Stimulated activated CD8-positive, alpha-beta memory T cell treated with anti-CD3 and anti-CD28 coated beads, Interleukin-12 subunit alpha, Interleukin-12 subunit beta, amount 100 ng/mL, for 1 hour (primary cell): Measurements from ENCODE around the gene TBC1D22A.

Source experiments
- DNase-seq: peaks from one replicate; pipeline ENCODE4 v3.0.0-alpha.2; 2020; ENCODE audit warnings: low read depth

TBC1D22A gene

DNA sequence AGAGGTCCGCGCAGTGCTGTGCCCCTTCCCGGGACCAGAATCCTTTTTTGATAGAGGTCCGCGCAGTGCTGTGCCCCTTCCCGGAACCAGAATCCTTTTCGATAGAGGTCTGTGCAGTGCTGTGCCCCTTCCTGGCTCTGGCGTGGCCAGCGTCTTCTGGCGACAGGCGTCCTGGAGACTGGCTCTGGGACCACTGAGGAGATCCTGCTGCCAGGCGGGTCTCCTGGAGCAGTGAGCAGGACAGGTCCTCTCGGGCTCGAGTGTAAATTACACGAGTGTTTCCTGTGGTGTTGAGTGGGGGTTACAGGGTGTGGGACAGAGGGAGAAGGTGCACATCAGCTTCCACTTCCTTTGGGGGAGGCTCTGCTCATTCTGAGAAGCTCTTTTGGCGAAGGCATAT lies 98.1 kb downstream of the TBC1D22A start:
- DNase-seq: no peak

DNA sequence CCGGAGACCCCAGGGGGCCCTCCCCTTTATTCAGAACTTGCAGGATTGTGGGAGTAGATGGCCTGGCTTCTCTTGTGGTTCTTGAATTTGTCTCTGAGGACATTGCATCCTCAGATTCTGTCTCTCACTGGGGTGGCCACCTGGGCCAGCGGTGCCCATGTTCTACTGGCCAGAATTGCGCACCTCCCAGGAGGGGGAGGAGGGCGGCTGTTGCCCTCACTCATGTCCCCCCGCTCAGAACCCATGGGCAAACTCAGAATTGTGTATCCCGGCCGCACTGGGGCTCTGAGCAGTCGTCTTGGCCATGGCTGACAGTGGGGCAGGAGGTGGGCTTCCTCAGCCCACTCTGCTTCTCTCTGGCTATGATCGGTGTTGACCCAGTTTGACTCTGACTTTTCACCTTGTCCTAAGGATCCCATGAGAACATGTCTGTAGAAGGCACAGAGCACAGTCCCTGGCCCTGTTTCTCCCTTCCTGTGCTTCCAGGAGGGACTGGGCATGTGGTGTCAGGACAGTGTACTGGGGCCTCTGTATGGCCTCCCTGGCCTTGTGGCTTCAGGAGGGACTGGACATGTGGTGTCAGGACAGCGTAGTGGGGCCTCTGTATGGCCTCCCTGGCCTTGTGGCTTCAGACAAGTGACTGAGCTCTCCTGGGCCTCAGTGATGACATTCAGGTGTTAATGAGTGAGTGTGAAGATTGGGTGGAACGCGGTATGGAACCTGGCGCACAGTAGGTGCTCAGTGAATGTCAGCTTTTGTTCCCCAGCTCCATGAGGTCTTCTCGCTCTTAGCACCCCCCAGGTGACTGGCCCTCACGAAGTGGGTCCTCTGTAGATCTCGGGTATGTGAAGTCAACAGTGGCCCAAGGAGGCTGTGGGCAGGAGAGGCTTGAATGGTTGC lies 99.3 kb downstream of the TBC1D22A start:
- no peak for DNase-seq

DNA sequence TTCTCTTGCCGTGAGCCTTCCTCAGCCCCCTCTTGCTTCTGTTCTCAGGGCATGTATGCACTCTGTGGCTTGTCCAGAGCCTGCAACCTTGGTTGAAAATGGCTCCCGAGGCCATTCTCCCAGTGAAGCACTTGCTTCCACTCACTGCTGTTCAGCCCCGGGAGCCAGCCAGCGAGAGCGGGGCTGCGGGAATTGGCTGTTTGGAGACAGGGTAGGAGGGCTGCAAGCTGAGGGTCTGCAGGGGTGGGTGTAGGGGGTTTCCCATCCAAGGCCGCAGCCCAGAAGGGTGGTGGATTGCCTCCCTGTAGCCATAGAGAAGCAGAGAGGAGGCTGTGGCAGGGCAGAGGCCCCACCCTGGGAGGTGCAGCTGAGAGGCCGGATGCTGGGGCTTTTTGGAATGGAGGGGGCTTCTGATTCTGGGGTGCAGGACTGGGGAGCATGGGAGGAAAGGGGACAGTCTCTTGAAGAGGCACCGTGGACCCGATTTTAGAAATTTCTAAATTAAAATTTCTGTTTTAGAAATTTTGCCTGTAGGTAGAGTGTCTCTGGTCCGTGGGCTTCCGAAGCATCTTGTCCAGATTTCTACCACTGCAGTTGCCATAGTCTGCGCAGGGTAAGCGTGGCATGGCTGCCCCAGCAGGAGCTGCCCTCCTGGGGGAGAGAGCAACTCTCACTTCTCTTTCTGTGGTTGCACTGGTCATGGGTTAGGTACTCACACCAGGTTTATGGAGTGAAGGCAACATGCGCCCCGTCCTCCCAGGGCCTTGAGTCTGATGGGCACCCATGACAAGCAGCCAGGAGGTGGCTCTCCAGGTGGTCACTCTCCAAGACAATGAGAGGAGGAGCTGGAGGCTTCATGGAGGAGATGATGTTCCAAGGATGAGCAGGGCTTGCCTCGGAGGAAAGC lies 100.2 kb downstream of the TBC1D22A start:
- DNase-seq: no peak

DNA sequence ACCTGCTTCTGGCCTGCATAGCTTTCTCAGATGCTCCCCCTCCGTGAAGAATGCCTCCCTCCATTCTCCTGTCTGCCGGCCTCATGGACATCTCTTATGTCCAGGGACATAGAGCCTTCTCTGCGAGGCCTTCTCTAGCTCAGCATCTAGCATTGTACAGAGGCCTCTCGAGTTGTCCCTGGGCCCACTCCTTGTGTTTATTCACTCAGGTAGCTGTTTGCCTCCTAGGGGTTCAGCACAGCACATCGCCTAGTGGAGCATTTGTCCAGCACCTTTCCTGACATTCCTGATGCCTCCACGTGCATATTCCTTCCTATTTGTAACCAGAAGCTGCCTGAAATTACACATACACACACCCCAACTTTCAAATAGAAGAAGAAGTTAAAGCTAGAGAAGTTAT lies 101.3 kb downstream of the TBC1D22A start:
- no peak for DNase-seq

DNA sequence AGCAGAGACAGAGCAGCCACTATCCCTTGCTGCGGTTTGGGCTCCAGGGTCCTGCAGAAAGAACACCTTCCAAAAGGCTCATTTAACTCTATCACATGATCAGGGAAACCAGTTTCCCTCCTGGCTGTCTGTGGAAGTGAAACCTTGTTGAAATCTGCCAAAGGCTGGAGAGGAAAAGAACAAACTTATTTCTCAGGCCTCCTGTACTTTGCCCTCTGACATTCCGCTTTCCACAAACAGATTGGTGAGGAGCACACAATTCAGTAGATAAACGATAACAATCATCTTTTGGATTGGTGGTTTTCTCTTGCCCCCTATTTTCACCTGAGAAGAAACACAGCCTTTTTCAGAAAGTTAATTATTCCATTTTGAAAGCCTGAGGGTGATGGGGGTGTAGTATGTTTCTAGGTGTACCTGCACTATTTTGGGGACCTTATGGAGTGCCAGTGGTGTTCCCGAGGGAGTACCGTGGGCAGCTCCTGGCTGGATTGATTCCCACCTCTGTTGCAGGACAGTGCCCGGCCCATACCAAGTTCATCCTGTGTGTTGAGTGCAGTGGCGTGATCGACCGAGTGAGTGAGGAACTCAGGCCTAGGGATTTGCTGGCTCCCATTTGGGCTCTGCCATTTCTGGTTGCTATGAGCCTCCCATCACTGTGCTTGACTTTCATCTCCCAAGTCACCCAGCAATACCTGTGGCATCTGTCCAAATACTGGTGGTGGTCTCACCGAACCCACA lies 102.0 kb downstream of the TBC1D22A start:
- DNase-seq: no peak

DNA sequence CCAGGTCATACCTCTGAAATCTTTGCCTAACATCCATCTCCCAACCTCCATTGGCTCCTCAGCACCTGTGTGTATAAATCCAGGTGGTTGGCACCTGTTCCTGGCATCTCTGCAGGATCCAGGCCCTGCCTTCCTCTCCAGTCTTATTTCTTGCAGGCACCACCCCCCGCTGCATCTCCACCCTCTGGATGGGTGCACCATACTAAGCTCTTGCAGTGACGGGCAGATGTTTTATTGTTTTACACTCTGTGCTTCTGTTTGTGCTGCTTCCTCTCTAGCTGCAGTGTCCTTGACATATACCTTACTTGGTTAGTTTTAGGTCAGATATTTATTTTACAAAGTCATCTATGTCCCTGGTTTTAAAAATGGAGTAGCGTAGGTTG lies 102.6 kb downstream of the TBC1D22A start:
- DNase-seq: no peak

DNA sequence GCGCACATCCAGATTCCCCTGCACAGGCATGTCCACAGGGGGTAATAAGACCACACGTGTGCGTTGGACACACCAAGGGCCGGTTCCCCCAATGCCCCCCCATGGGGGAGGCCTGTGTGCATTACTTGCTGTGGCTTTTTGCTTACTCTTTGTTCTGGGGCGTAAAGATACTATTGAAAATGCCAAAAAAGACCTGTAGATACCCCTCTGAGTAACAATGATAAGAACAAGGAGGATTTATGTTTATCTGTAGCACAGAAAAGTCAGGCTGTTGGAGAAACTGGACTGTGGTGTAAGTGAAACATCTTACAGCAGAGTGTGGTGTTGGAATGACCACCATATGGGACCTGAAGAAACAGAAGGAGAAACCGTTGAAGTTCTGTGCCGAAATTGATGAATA lies 103.2 kb downstream of the TBC1D22A start:
- DNase-seq: no peak

DNA sequence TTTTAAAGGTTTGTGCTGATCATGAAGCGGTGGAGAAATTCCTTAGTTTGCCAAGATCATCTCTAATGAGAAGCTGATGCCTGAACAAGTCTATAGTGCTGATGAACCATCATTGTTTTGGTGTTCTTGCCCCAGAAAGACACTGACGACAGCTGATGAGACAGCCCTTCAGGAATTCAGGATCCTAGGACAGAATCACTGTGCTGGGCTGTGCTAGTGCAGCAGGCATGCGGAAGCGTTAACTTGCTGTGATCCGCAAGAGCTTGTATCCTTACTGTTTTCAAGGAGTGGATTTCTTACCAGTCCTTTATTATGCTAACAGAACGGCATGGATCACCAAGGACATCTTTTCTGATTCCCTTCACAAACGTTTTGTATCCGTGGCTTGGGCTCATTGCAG lies 104.1 kb downstream of the TBC1D22A start:
- no peak for DNase-seq

DNA sequence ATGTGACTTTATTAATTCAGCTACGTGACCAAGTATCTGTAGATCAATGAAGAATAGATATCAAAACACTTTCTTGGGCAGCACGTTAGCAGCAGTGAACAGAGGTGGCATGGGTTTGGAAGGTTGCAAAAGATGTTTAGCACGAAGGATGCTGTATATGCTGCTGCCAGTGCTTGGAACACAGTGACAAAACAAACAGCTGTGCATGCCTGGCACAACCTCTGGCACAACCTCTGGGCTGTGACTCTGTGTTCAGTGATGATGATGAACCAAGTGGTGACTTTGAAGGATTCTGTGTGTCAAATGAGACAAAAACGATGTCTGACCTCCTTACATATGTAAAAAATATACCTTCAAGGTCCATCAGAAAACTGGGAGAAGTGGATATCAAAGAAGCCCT lies 104.7 kb downstream of the TBC1D22A start:
- no peak for DNase-seq

DNA sequence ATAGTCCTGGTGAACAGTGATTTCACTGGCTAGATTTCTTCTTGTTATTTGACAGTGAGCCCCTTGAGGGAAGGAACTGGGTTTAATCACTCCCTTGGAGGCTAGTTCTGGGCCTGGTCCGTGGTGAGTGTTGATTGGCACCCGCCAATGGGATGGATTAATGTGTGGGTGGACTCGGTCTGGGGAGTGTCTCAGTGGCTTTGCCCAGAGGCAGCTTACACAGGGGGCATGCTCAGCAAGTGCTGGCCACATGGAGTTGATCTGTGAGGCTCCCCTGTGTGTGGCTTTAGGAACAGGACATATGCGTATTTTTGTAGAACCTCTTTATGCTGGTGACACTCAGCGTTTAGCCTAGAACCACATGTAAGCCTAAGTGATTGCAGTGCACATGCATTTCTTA lies 106.9 kb downstream of the TBC1D22A start:
- DNase-seq: no peak

DNA sequence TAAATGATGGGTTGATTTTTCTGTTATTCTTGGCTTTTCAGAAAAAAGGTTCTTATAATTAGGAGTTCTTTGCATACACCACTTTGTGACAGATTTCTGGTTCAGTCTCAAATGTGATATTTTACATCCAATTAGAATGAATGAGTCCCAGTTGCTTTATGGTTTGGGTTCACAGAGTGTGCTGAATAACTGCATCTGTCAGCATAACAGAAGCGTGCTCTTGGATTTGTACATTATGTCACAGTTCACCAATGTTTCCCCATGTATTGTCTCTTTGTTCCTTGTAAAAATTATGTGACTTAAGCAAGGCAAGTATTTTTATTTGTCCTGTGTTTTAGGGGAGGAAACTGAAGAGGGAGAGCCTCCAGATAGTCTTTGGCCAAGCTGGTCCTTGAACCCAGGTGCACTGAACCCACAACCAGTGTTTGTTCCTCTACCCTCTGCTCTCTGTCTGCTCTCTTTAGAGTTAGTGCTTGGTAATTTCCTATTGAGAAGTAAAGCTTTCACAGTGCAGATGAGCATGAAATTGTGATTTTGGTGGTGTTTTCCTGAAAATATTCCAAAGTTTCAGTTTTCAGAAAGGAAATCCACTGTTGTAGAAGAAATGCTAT lies 107.5 kb downstream of the TBC1D22A start:
- DNase-seq: no peak

DNA sequence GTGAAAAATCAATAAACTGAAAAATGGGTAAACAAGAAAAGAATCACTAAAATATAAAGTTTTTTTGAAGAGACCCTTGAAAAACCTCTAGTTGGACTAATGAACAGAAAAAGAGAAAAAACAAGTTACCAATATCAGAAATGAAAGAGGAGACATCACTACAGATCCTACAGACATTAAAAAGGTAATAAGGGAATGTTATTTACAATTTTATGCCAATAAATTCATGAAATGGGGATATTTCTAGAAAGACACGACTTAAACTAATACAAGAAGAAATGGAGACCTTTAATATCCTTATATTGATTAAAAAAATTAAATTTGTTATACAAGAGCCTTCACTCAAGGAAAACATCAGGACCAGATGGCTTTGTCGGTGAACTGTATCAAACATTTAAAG lies 109.4 kb downstream of the TBC1D22A start:
- no peak for DNase-seq

DNA sequence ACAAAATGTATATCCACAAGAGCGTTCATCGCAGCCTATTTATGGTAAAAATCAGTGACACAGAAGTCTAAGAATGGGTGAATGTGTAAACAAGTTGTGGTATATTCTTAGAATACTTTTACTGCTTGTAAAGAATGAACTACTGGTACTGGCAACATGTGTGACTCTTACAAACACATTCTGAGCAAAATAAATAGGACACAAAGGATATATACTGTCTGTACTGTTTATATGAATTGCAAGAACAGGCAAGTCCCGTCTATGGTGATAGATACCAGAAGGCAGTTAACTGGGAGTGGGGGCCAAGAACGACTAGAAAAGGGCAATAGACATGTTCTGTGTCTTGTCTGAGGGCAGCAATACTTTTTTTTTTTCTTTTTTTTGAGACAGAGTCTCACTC lies 112.6 kb downstream of the TBC1D22A start:
- DNase-seq: no peak

DNA sequence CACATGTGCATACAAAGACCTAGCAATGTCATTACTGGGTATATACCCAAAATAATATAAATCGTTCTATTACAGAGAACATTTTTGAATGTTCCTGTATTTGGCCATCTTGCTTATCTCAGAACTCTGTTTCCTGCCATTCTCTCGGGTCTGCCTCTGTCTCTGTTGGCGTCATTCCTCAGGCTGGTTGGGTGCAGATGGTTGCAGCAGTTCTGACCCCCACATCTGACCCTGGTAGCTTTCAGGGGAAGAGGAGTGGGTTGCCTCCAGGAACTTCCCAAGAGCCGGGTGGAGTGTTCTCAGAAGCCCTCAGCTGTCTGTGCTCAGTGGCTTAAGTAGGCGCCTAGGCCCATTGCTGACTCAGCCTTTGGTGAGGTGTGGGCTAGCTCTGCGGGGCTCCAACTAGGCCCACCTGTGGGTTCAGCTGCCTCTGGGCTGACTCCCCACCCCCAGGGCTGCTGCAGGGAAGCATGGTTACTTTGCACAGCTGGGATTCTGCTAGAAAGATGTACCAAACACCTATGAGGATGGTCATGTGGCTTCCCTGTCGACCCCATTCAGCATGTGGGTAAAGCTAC lies 114.0 kb downstream of the TBC1D22A start:
- DNase-seq: no peak

DNA sequence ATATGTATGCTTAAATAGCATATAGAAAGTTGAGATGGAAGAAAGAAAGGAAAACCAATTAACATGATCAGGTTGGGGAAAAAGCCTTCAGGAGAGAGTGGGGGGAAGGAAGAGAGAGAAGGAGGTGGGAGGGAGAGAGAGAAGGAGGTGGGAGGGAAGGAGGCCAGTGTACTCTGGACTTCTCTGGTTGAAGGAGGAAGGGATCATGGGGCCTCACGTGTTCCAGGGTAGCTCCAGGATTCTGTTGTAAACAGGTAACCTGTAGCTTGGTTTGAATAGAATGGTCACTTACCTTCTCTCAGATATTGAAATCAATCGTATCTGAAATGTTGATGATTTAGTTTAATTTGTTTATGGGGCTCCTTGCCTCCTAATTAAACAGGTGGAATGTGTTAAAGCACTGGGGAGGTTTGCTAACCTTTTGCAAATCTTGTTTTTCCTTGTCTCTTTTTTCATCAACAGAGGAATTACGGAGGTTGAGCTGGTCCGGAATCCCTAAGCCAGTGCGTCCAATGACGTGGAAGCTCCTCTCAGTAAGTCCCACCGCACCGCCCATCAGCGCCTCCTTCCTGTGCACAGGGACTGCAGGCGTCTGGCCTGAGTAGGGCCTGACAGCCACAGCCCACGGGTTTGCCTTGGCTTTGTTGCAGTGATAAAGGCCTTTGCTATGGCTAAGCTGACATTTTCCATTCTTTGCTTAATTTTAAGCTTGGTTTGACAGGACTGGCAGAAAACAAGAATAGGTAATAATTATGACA lies 115.9 kb downstream of the TBC1D22A start:
- no peak for DNase-seq

DNA sequence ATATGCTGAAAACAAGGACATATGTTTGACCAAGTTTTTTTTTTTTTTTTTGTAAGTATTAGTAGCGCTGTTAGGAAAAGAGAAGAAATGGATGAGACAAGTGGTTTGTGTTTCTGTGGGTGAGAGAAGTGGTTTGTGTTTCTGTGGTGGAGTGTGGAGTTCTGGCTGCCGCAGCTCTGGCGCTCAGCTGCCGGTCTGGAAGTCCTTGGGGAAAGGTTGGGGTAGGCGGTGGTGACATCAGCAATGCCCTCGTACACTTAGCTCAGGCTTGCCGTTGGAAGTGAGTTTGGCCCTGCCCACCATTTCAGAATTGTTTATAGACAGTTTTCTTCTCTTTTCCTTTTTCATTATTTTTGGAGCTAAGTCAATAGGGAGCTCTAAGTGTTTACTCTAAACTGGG lies 116.6 kb downstream of the TBC1D22A start:
- DNase-seq: no peak

DNA sequence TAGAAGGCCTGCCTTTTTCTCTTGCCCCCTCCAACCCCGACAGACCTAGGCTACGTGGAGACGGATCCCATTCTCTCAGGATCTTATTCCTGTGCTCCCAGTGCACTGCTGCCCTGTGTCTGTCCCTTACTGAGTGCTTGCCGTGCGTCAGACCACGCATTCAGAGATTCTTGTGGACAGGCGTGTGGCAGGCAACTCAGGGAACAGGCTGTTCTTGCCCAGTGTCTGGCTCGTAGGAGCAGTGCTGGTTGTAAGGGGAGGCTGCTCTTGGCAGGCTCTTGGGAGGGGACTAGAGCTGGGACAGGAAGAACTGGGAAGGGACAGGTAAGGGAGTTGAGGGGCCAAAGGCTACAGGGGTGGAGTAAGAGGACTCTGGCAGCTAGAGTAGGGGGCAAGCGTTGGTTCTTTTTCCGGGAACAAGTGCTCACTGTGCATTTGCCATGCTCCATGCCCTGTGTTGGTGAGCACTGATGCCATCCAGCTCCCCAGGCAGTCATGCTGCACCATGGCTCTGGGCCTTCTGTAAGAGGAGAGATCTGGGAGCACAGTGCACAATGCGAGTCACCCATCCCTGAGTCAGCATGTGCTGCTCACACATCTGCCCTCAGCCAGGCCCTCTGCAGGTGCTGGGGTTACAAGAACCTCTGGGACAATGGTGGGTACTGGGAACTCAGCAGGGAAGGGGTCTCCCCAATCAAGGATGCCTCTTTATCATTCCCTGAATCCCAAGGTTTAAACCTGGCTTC lies 119.1 kb downstream of the TBC1D22A start:
- no peak for DNase-seq

DNA sequence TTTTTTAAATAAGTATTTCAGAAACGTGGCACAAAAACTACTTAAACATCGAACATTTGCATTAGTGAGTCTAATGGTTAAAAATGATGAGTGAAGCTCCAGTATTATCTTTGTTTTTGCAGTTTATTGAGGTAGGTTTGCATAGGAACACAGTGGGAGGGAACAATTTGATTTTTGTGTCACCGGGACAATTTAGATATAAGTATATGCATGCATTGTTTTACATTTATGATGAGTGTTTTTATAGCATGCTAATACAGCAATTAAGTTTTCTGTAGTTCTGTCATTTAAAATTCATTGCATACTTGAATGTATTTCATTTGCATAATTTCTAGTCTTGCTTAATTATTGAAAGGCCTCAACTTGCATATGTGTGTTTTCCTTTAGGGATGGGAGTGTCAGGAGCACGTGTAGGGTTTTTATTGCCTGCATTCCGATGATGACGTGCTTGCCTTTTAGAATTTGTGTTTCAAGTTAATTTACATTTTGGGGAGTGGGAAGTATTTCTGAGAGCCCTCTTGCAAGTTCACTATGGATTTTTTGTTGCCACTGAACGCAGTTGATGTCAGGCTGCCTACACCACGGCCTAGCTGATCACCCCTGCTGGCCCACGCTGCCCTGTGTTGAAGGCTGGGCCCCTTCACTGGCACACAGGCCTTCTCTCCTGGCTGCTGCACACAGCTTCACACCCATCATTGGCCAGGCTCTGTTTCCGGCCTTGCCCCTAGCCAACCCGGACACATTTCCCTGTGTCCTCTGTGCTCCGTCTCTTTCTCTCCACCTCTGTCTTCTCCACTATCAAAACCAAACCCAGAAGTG lies 120.9 kb downstream of the TBC1D22A start:
- no peak for DNase-seq

DNA sequence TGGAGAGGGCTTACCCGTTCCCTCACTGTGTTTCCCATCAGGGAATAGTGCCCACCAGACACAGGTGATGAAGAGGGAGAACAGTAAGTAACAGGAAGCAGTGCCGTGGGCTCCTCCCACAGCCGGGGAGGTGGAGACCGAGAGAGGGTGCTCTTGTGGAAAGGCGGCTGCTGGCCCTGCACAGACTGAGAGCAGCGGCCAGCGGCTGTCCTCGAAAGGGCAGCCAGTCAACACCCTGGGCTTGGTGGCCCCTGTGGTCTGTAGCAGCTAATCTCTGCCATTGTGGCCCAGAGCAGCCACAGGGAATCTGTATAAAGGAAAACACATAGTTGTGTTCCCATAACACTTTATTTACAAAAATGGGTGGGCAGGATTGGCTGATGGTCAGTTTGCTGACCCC lies 121.9 kb downstream of the TBC1D22A start:
- no peak for DNase-seq
